Osteoblast (primary cell): ENCODE data around the gene LIMA1. TPM values are rescaled to one million over a fixed set of nuclear protein-coding genes. Genes with fewer than 3 reads are reported as not detected.
"Not testable (repeated sequence)": the region's sequence is repeated elsewhere in the genome, so short reads cannot be mapped to it uniquely, and the experiment has no call there.

Source experiments
- DNase-seq: peaks from one replicate; pipeline ENCODE4 v3.0.0; 2011; ENCODE audit warnings: low spot score, mixed read lengths; ENCODE audit not compliant: insufficient read length; ENCODE audit errors: missing footprints
- H2AFZ ChIP-seq: 2 replicates; pipeline ENCODE4 v1.6.0; 2011; ENCODE audit warnings: mild to moderate bottlenecking, low read length
- H3K27ac ChIP-seq: 2 replicates; pipeline ENCODE4 v1.5.1; 2011; ENCODE audit warnings: mild to moderate bottlenecking, low read depth, low read length, moderate library complexity
- H3K27me3 ChIP-seq: 2 replicates; pipeline ENCODE4 v1.6.0; 2012; ENCODE audit warnings: mild to moderate bottlenecking, control low read depth, inconsistent platforms, low read length, moderate library complexity; ENCODE audit not compliant: insufficient read depth
- H3K36me3 ChIP-seq: 2 replicates; pipeline ENCODE4 v1.5.1; 2011; ENCODE audit warnings: mild to moderate bottlenecking, low read length, control low read depth, moderate library complexity; ENCODE audit not compliant: insufficient read depth
- H3K4me1 ChIP-seq: 2 replicates; pipeline ENCODE4 v1.5.1; 2011; ENCODE audit warnings: mild to moderate bottlenecking, low read length, control low read depth, moderate library complexity; ENCODE audit not compliant: insufficient read depth
- H3K4me2 ChIP-seq: 2 replicates; pipeline ENCODE4 v1.6.0; 2011; ENCODE audit warnings: mild to moderate bottlenecking, low read length; ENCODE audit not compliant: insufficient read depth
- H3K4me3 ChIP-seq: fragments of 200-600 bp; sonication (generic); 3 replicates; pipeline ENCODE4 v1.5.1; 2012; ENCODE audit warnings: mild to moderate bottlenecking, low read length, inconsistent platforms; ENCODE audit not compliant: insufficient read depth
- H3K79me2 ChIP-seq: 2 replicates; pipeline ENCODE4 v1.6.0; 2012; ENCODE audit warnings: mild to moderate bottlenecking, low read length, control low read depth, inconsistent platforms; ENCODE audit not compliant: insufficient read depth
- H3K9me3 ChIP-seq: 2 replicates; pipeline ENCODE4 v1.5.1; 2011; ENCODE audit warnings: low read depth, low read length, control low read depth
- H4K20me1 ChIP-seq: 2 replicates; pipeline ENCODE4 v1.6.0; 2012; ENCODE audit warnings: mild to moderate bottlenecking, low read length, control low read depth; ENCODE audit not compliant: insufficient read depth
- total RNA-seq: library from RNA; depleted of rRNA; stranded (reverse); fragments of >200 nt; gene quantifications from 2 replicates; pipeline ENCODE4 v1.2.3, GENCODE V29; 2012
- TF ChIP-seq, protein P1 (sequence below): IDR thresholded peaks from 2 replicates; pipeline ENCODE4 v1.5.1; 2011; ENCODE audit warnings: mild to moderate bottlenecking, low read depth, low read length, moderate library complexity; ENCODE audit errors: extremely low read depth

The LIMA1 gene
- total RNA-seq, 1 donor: 433 TPM

DNA sequence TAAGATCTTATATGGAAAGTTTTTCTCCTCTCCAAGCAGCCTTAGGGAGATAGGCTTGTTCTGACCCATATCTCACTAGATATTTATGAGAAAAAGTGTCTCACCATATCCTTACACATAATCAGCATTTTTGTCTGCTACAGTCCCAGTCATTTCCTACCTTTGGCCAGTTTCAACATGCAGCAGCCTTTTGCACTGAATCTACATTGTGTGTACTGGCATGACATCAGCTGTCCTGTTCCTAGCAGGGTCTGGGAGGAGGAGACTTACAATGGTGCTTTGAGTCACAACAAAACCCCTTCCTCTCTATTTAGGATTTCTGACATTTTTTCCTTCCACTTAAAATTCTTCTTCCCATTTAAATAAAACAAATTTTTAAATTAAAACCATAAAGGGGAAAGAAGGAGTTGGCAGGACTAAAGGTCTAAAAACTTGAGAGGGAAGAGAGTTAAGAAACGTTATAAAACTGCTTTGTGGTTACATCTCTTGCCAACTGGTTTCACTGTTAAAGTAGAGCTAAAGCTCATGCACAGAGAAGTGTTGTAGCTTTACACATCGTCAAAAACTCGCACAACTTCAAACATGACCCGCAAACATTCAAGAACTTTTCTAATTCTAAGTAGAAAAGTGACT, 62.8 kb downstream of the LIMA1 start:
- Histone ChIP-seq H2AFZ (no peak overlapping the region), H3K27ac (peak overlapping the region; percentile 85), H3K79me2 (peaks cover 79% of the 10 kb centered on the region), H3K4me1 (peaks cover 45% of the 10 kb centered on the region), H3K4me3 (peak overlapping the region; percentile 84), H3K36me3 (peaks cover 36% of the 10 kb centered on the region), H3K27me3 (no peaks in the 10 kb centered on the region), H3K9me3 (no peaks in the 10 kb centered on the region), H4K20me1 (peaks cover 31% of the 10 kb centered on the region), H3K4me2 (peak overlapping the region; percentile 78)
- peak; percentile 55 for DNase-seq
- TF ChIP-seq, protein P1, sequence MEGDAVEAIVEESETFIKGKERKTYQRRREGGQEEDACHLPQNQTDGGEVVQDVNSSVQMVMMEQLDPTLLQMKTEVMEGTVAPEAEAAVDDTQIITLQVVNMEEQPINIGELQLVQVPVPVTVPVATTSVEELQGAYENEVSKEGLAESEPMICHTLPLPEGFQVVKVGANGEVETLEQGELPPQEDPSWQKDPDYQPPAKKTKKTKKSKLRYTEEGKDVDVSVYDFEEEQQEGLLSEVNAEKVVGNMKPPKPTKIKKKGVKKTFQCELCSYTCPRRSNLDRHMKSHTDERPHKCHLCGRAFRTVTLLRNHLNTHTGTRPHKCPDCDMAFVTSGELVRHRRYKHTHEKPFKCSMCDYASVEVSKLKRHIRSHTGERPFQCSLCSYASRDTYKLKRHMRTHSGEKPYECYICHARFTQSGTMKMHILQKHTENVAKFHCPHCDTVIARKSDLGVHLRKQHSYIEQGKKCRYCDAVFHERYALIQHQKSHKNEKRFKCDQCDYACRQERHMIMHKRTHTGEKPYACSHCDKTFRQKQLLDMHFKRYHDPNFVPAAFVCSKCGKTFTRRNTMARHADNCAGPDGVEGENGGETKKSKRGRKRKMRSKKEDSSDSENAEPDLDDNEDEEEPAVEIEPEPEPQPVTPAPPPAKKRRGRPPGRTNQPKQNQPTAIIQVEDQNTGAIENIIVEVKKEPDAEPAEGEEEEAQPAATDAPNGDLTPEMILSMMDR: no peak

DNA sequence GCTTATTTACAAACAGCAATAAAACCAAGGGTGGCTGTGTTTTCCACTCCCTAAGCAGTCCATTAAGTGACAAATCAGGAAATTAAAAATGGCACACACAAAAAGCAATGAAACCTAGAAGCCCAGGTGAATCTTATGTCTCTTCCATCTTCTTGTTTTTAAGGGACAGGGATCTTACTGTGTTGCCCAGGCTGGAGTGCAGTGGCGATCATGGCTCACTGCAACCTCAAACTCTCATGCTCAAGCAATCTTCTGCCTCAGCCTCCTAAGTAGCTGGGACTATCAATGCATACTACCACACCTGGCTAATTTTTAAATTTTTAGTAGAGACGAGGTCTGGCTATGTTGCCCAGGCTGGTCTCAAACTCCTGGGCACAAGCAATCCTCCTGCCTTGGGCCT, 63.8 kb downstream of the LIMA1 start:
- peak overlapping the region; percentile 85 for H3K27ac ChIP-seq
- H3K79me2 ChIP-seq: peaks cover 86% of the 10 kb centered on the region
- H3K36me3 ChIP-seq: peaks cover 42% of the 10 kb centered on the region
- peaks cover 38% of the 10 kb centered on the region for H4K20me1 ChIP-seq
- no peak overlapping the region for H2AFZ ChIP-seq
- DNase-seq: no peak
- no peaks in the 10 kb centered on the region for H3K9me3 ChIP-seq
- H3K4me1 ChIP-seq: peaks cover 50% of the 10 kb centered on the region
- H3K27me3 ChIP-seq: no peaks in the 10 kb centered on the region
- H3K4me2 ChIP-seq: peak overlapping the region; percentile 78
- TF ChIP-seq, protein P1: no peak
- H3K4me3 ChIP-seq: peak overlapping the region; percentile 84

DNA sequence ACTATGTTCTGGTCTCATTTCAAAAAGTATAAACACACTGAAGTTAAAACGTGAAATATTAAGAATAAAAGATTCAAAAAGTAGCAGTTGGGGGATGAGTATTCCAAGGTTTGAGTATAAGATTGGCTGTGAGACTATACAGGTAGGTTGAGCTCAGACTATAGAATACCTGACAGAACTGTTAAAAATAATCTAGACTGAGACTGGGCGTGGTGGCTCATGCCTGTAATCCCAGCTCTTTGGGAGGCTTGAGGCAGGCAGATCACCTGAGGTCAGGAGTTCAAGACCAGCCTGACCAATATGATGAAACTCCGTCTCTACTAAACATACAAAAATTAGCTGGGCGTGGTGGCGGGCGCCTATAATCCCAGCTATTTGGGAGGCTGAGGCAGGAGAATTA, 64.3 kb downstream of the LIMA1 start:
- H2AFZ ChIP-seq, H3K9me3 ChIP-seq, DNase-seq, H3K27me3 ChIP-seq: not testable (repeated sequence)
- Histone ChIP-seq H3K4me2 (peak overlapping the region; percentile 78), H3K4me3 (peak overlapping the region; percentile 84), H4K20me1 (peaks cover 43% of the 10 kb centered on the region), H3K27ac (peak overlapping the region; percentile 41), H3K79me2 (peaks cover 92% of the 10 kb centered on the region), H3K4me1 (peaks cover 50% of the 10 kb centered on the region), H3K36me3 (peaks cover 47% of the 10 kb centered on the region)

DNA sequence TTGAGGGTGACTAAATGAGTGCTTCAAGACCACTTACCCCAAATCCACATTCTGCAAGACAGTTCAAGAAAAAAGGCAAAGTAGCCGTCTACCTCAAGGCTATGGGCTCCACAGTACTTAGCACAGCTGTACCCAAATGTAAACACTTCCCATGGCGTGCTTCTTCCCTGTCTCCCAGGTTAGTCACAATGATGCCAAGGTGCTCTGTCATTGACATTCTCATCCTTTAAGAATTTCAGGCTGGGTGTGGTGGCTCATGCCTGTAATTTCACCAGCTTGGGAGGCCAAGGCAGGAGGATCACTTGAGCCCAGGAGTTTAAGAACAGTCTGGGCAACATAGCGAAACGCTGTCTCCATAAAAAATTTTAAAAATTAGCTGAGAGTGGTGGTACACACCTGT, 64.9 kb downstream of the LIMA1 start:
- H3K27ac ChIP-seq: peak overlapping the region; percentile 41
- H3K79me2 ChIP-seq: peaks cover 95% of the 10 kb centered on the region
- no peaks in the 10 kb centered on the region for H3K9me3 ChIP-seq
- peak overlapping the region; percentile 78 for H3K4me2 ChIP-seq
- H4K20me1 ChIP-seq: peaks cover 49% of the 10 kb centered on the region
- peaks cover 53% of the 10 kb centered on the region for H3K4me1 ChIP-seq
- DNase-seq: no peak
- peak overlapping the region; percentile 84 for H3K4me3 ChIP-seq
- H3K36me3 ChIP-seq: peaks cover 50% of the 10 kb centered on the region
- no peak overlapping the region for H2AFZ ChIP-seq
- H3K27me3 ChIP-seq: no peaks in the 10 kb centered on the region
- TF ChIP-seq, protein P1: no peak
